ENCODE data around the gene FMO2. TPM values are rescaled to one million over a fixed set of nuclear protein-coding genes. Genes with fewer than 3 reads are reported as not detected.

FMO2 gene, protein sequence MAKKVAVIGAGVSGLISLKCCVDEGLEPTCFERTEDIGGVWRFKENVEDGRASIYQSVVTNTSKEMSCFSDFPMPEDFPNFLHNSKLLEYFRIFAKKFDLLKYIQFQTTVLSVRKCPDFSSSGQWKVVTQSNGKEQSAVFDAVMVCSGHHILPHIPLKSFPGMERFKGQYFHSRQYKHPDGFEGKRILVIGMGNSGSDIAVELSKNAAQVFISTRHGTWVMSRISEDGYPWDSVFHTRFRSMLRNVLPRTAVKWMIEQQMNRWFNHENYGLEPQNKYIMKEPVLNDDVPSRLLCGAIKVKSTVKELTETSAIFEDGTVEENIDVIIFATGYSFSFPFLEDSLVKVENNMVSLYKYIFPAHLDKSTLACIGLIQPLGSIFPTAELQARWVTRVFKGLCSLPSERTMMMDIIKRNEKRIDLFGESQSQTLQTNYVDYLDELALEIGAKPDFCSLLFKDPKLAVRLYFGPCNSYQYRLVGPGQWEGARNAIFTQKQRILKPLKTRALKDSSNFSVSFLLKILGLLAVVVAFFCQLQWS
- total RNA-seq = 5.7 TPM

GRCh38 chr1:171185091-171185490 is at the start of gene FMO2:
Gene FMO2, plus strand, starts transcription at chr1:171185300. Its CDS starts 414 bp downstream, at chr1:171185714.

DNA sequence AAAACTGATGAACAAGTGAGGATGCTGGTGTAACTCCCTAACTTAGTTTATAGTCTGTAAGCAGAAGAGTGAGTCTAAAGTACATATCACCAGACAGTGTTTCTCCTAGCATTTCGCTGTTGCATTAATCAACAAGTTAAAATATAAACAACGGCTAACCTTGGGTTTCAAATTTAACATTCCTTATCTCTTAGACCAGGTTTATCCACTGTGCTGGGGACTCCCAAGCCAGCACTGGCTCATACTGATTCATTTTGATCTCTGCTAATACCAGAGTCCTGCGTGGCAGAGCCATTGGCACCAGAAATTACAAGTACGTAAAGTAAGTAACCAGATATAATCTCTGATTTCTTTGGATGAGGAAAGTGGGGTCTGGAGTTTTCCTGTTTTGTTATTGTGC is 63.2 kb downstream of the FMO2 start, which contains the start of gene FMO1:
FMO1 (plus strand) TSS at position 193 of the 400 bp plus-strand sequence. CDS start 9,594 bp downstream, outside the sequence.

Other genes with a start within 250 kb of the FMO2 start
- not detected for gene MROH9, start 249.8 kb upstream of the FMO2 start, total RNA-seq
- 0.49 TPM for gene FMO3, start 94.4 kb upstream of the FMO2 start, total RNA-seq
- gene FMO1, start 63.2 kb downstream of the FMO2 start, total RNA-seq = 11.7 TPM
- gene FMO4, start 128.9 kb downstream of the FMO2 start, total RNA-seq = 5.7 TPM